ENCODE results near the gene LVRN.
A peak's percentile ranks its signal among the peaks of the same experiment; 100 is the strongest.
"Not testable (repeated sequence)": the region's sequence is repeated elsewhere in the genome, so short reads cannot be mapped to it uniquely, and the experiment has no call there.

LVRN gene

GRCh38 chr5:115962239-115962564 lies at the start of gene LVRN:
LVRN (plus strand) TSS chr5:115962475; CDS start chr5:115962618, 143 bp downstream.
- DNase-seq, result no peak

GRCh38 chr5:115913623-115914400 lies 48.5 kb upstream of the LVRN start:
- DNase-seq, result not testable (repeated sequence)

GRCh38 chr5:115920171-115920725 lies 42.0 kb upstream of the LVRN start:
- DNase-seq, result no peak

- not testable (repeated sequence) for DNase-seq
Observed at GRCh38 chr5:115928578-115929407, 33.5 kb upstream of the LVRN start.

GRCh38 chr5:115930171-115930570 lies 32.1 kb upstream of the LVRN start:
- not testable (repeated sequence) for DNase-seq

GRCh38 chr5:115930630-115931337 lies 31.5 kb upstream of the LVRN start:
- DNase-seq, result no peak

- no peak for DNase-seq
Observed at GRCh38 chr5:115932991-115933390, 29.3 kb upstream of the LVRN start.

- no peak for DNase-seq
Observed at GRCh38 chr5:115934388-115934974, 27.8 kb upstream of the LVRN start.

GRCh38 chr5:115936031-115936430 lies 26.2 kb upstream of the LVRN start:
- no peak for DNase-seq

GRCh38 chr5:115939059-115939458 lies 23.2 kb upstream of the LVRN start:
- DNase-seq, result no peak

GRCh38 chr5:115940080-115940810 lies 22.0 kb upstream of the LVRN start:
- DNase-seq, result no peak

GRCh38 chr5:115941051-115941675 lies 21.1 kb upstream of the LVRN start:
- DNase-seq, result no peak

GRCh38 chr5:115944501-115944900 lies 17.8 kb upstream of the LVRN start:
- no peak for DNase-seq

GRCh38 chr5:115946655-115947054 lies 15.6 kb upstream of the LVRN start:
- no peak for DNase-seq

GRCh38 chr5:115947260-115947659 lies 15.0 kb upstream of the LVRN start:
- no peak for DNase-seq

- DNase-seq, result no peak
Observed at GRCh38 chr5:115948091-115948534, 14.2 kb upstream of the LVRN start.

- no peak for DNase-seq
Observed at GRCh38 chr5:115949096-115949495, 13.2 kb upstream of the LVRN start.

- DNase-seq, result peak; percentile 12
Observed at GRCh38 chr5:115952588-115952987, 9.7 kb upstream of the LVRN start.

GRCh38 chr5:115954144-115954543 lies 8.1 kb upstream of the LVRN start:
- no peak for DNase-seq

- no peak for DNase-seq
Observed at GRCh38 chr5:115956957-115957356, 5.3 kb upstream of the LVRN start.
